NB4 (cell line): ENCODE results near the gene PTCH1.

Experiments used
- DNase-seq: peaks from one replicate; pipeline ENCODE4 v3.0.0; 2010; ENCODE audit warnings: low read depth
- H3K4me3 ChIP-seq: one replicate; pipeline ENCODE4 v1.5.1; 2011; ENCODE audit warnings: mild to moderate bottlenecking, low read depth, low read length, moderate library complexity
- CTCF ChIP-seq: IDR thresholded peaks from one replicate; pipeline ENCODE4 v1.5.1; 2012; ENCODE audit warnings: low read depth, low read length
- MAX ChIP-seq: IDR thresholded peaks from 2 replicates; pipeline ENCODE4 v1.6.1; 2011; ENCODE audit warnings: low read depth, low read length
- MYC ChIP-seq: IDR thresholded peaks from 2 replicates; pipeline ENCODE4 v1.6.1; 2011; ENCODE audit warnings: low read depth, low read length
- POLR2A ChIP-seq: IDR thresholded peaks from 2 replicates; pipeline ENCODE4 v1.6.1; 2011; ENCODE audit warnings: mild to moderate bottlenecking; ENCODE audit not compliant: insufficient read length; ENCODE audit errors: extremely low read depth

The PTCH1 gene

GRCh38 chr9:95515272-95516113 is 1.3 kb downstream of the PTCH1 start:
- TF ChIP-seq POLR2A (no peak), MYC (no peak), CTCF (no peak), MAX (no peak)
- peak; percentile 49 for DNase-seq
- no peak overlapping the region for H3K4me3 ChIP-seq

- H3K4me3 ChIP-seq = no peak overlapping the region
- TF ChIP-seq POLR2A (no peak), CTCF (no peak), MAX (no peak), MYC (no peak)
- no peak for DNase-seq
Measured at GRCh38 chr9:95514342-95514741, 2.4 kb downstream of the PTCH1 start.

- no peak overlapping the region for H3K4me3 ChIP-seq
- no peak for TF ChIP-seq MYC
- no peak for TF ChIP-seq POLR2A
- no peak for TF ChIP-seq MAX
- TF ChIP-seq CTCF = no peak
- no peak for DNase-seq
Measured at GRCh38 chr9:95513711-95514110, 3.1 kb downstream of the PTCH1 start.

GRCh38 chr9:95512709-95513095 is 4.1 kb downstream of the PTCH1 start:
- H3K4me3 ChIP-seq = peak overlapping the region; percentile 71
- no peak for TF ChIP-seq MAX
- TF ChIP-seq POLR2A = no peak
- TF ChIP-seq MYC = no peak
- no peak for TF ChIP-seq CTCF
- peak; percentile 81 for DNase-seq

GRCh38 chr9:95511952-95512708 is 4.6 kb downstream of the PTCH1 start:
- H3K4me3 ChIP-seq = peak overlapping the region; percentile 71
- DNase-seq = peak; percentile 64
- no peak for TF ChIP-seq POLR2A
- TF ChIP-seq MYC = peak; percentile 54; the same call in 1 of the 2 replicates
- TF ChIP-seq MAX = peak; percentile 54; the same call in 1 of the 2 replicates
- no peak for TF ChIP-seq CTCF
